ENCODE data around the gene LTBP2.

Gene LTBP2

DNA sequence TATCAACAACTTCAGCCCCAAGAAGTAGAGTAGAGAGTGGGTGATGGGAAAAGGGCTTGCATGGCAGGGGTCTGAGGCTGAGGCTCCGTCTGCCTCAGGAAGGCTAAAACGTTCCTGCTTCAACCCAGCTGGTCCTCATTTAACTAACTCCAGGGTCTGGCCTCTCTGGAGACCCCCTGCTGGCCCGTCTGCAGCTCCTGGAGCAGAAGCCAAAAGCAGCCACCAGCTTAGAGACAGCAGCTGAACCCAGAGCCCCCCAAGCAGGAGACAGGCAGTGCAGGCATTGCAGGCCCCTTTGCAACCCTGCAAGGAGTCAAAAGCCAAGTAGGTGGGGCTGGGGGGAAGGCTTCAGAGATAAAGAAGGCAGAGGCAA is 25.1 kb upstream of the LTBP2 start:
- DNase-seq = no peak

DNA sequence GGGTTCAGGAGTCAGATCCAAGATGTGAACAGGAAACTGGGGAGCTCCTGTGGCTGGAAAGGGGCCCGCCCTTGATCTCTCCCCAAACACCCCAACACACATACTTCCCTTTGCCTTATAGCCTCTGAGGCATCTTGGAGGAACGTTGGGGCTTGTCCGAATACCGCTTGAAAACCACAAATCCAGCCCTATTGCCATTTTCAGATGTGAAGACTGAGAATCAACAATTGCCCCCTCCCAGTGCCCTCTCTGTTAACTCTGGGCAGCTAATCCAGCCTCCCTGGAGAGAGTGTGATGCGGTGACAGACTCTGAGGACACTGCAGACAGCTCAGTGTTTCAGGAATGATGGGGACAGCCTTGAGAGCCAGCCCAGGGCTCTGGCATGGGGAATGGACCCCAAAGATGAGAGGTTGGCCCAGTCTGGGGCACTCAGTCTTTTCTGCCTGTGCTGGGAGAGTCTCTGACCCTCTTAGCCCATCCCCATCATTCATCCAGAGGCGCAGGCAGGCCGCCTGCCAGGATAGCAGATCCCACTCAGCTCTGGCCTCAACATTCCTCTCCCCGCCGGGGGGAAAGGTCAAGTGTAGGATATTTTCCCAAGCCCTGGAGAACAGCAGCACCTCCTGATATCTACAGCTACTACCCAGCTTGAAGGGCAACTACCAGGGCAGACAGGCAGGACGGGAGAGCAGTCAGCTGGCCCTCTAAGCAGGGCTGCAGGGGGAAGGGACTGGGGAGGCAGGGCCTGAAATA is 24.6 kb upstream of the LTBP2 start:
- DNase-seq = no peak

DNA sequence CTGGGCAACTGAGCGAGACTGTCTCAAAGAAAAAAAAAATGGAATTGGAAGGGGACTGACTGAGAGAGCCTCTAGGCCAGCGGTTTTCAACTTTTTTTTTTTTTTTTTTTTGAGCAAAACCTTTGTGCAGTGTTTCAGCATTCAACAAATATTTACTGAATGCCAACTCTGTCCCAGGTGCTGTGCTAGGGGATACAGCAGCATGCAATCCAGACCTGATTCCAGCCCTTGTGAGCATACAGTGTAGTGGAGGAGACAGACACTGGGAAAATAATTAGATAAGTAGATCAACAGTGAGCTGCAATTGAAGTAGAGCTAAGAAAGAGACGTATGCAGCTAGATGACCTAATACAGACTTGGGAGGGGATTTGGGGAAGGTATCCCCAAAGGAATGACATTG is 23.8 kb upstream of the LTBP2 start:
- no peak for DNase-seq

DNA sequence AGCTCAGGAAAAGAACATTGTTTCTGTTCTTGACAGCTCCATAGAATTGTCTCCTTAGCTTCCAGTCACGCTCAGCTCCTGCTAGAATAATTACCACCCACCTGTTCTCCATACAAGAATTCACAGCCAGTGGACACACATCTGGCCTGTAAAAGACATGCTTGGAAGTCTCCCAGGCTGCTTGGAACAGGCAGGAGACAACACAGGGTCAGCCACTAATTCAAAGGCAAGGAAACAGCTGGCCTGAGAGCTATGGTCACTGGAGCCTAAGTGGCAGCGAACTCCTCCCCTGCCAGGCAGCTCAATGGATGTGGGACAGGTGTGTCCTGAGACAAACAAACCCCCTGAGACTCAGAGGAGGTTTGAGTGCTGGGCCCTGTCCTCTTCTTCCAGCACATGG is 22.9 kb upstream of the LTBP2 start:
- peak; percentile 38 for DNase-seq

DNA sequence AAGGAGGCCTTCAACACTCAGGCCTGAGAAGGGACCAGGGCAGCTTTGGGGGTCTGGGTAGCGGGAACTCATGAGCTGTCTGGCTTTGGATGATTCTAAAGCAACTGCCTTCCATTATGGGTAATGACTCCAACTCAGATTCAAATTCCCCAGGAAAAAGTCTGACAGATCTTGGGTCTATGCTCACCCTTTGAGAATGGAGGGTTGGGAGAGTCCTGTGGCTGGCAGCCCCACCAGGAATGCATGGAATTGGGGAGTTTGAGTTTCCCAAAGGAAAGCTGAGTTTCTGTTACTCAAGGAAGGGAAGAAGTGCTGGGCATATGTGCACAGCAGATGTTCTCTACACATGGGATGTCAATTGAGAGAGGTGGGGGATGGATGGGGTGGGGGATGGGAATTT is 22.4 kb upstream of the LTBP2 start:
- no peak for DNase-seq

DNA sequence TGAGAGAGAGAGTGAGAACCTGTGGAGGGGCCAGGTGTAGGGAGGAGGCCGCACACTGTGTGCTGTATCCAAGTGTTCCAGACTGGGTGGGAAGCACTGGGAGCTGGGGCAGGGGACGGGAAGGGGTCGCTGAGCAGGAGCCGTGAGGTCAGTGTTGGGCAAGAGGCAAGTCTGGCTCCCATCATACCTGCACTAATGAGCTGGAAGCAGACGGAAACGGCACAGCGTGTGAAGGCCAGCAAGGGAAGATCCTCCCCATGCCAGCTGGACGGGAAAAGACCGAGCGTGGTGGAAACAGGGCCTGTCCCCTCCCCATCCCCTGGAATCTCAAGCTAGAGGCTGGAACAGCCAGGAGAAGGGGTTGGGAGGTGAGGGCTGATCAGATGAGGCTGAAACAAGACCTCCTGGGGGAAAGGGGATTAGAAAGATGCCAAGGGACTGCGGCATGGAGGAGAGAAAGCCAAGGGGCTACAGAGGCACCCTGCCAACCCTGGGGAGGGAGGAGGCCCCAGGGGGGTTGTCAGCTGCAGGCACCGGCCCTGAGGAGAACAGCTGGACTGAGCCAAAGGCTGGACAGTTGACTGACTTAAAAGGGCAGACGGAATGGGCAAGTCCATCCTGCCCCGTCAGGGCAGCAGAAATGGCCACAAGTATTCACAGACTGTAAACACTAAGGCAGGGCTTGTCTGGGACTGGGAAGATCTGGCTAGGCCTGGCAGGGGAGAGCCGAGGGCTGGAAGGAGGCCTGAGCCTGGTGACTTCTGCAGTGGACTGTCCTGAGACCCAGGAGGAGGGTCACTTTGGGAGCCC is 19.0 kb upstream of the LTBP2 start:
- DNase-seq = no peak

DNA sequence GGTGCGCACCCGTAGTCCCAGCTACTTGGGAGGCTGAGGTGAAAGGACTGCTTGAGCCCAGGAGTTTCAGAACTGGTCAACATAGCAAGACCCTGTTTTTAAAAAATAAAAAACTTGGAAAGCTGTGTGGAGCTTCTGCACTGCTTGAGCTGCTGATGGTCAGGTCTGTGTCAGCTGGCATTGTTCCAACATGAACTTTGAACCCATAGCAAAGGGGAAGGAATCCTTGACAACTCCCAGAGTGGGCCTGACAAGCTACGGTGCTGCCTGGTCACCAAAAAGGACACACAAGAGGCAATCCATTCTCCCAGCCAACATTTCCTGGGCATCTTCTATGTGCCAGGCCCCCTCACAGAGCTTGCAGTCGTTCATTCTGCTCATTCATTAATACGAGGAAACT is 16.4 kb upstream of the LTBP2 start:
- no peak for DNase-seq

DNA sequence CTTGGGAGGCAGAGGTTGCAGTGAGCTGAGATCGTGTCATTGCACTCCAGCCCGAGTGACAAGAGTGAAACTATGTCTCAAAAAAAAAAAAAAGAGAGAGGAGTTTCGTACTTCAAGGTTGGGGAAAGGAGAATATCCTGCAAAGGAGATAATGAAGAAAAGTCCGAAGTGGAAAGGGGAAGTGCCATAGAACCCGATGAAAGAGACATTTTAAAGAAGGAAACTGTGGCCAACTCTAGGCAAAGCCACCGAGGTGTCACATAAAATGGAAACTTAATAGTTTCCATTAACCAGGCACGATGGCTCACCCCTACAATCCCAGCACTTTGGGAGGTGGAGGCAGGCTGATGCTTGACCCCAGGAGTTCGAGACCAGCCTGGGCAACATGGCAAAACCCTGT is 15.0 kb upstream of the LTBP2 start:
- DNase-seq = no peak

DNA sequence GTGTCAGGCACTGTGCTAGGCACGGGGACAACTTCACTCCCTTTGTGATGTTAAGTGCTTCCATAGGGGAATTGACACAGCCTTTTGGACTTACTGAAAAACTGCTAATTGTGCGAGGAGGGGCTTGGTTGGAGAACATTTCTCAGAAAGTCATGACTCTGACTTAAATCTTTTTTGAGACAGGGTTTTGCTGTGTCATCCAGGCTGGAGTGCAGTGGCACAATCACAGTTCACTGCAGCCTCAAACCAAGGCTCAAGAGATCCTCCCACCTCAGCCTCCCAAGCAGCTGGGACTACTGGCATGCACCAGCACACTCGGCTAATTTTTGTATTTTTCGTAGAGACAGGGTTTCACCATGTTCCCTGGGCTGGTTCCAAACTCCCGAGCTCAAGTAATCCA is 10.2 kb upstream of the LTBP2 start:
- no peak for DNase-seq

DNA sequence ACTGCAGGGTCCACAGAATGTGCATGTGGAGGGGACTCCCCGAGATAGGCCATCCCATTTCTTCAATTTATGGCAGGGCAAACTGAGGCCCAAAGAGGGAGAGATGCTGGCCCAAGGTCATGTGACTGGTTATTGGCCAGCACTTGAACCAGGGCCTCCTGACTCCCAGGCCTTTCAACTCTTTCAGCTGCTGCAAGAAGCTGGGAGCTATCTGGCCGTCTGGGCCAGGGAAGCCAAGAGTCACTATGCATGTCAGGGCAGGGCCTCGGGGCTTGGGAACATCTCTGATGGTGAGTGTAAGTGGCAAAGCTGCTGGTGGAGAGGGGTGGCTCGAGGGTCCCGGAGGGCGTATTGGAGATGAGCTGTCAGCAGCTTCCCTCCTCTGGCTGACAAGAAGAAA is 9.5 kb upstream of the LTBP2 start:
- no peak for DNase-seq

DNA sequence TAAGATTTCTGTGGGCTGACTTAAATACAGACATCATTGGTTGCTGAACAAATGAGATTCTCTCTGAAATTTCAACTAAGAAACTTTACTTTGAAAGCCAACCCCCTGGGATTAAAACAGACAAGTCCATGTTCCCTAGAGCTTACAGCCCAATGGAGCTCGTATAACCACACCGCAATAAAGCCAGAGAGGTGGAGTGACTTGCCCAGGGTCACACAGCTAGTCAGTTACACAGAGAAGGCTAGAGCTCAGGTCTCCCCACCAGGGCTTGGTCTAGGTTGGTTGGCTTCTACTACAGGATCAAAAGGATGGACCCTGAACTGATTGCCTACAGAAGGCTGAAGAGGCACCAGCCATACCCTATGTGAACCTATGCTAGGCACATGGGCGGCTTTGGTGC is 8.9 kb upstream of the LTBP2 start:
- no peak for DNase-seq

DNA sequence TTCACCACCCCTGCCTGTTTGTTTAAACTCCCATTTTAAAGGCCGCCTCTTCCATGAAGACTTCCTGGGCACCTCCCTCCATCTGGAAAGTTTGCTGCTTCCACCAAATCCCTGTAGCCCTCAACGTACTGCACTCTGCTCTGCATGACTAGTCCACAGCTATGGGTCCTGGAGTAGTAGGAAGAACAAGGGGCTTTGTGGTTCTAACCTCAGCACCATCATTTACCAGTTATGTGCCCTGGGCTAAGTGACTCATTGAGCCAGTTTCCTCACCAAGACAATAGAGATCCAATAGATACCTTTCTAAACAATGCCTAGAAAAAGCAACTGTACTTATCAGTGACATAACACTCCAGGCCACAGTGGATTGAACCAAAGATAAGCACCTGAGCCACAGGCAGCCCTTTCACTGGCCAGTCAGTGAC is 8.5 kb upstream of the LTBP2 start:
- no peak for DNase-seq

DNA sequence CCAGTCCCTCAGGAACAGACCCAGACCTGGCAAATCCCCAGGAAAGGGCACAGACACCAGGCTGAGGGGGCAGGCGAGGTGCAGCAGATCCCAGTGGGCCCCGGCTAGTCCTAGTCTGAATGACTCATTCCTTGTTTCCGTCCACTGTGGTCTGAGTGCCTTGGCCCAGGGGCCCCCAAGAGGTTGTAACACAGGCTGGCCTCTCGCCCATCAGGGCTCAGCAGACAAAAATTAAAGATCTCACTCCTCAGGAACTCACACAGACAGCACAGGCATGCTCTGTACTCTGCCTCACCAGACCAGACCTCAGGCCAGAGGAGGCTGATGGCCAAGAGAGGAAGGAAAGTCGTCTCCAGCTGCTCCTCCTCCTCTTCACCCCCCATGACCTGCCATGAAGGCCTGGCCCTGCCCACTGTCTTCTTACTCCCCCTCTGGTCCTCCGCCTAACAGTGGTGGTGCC is 7.7 kb upstream of the LTBP2 start:
- no peak for DNase-seq

DNA sequence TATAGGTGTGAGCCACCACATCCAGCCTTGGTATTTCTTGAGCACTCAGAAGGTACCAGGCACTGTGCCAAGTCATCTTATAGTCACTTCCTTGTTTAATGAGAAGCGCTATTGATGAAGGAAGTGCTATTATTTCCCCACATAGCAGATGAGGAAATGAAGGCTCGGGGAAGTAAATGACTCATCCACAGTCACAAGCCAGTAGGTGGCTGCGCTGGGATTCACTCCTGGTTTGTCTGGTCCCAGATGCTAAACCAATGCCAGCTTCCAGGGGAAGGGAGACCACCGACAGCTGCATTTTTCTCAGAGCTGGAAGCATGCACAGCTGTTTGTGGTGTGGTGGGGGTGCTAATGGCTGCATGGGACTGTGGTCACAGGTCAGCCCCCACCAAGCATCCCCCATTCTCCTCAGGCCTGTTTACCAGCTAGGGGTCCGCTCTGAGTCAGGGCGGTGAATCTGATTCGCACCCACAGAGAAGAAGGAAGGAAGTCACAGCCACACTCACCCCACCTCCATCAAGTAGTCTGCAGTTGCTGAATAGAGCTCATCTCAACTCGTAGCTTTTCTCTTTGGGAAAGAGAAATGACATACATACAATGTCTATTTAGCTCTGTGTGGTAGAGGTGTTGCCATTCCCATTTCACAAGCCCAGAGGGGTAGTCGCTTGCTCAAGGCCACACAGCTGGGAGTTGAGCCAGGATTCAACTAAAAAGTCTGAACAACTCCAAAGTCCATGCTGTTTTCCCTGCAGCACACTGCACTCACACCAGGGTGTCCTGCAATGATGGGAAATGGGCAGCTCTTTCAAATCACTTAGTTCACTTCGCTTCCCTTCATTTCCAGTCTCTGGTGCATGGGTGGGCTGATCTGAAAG is 6.3 kb upstream of the LTBP2 start:
- no peak for DNase-seq

DNA sequence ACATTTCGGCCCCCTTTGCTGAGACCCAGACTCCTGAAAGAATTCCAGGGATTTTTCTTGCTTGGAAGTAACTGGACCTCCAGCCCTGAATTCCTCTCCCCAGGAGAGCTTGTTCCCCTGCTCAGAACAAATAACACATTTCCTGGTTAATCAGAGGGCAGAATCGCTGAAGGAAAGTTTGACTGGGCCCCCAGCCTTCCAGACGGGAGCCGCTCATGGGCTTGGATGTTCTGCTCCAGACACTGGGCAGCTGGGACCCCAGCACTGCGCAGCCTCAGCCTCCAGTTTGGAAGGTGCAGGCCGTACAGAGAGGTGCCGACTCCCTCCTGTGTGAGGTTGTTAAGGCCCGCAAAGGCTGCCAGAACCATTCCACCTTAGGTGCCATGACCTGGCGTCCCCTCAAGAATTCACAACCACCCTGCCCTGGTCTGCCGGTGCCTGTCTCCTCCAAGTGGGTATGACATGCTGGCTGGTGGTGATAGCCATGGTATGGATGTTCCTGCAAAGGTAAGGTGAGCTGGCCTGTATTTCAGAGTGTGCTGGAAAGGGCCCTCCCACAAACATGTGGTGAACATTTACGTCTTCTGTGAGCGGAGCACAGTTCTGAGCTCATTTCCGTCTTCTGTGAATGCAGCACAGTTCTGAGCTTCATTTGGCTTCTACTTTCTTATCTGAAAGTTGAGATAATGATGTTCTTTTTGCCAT is 5.1 kb upstream of the LTBP2 start:
- DNase-seq = no peak

DNA sequence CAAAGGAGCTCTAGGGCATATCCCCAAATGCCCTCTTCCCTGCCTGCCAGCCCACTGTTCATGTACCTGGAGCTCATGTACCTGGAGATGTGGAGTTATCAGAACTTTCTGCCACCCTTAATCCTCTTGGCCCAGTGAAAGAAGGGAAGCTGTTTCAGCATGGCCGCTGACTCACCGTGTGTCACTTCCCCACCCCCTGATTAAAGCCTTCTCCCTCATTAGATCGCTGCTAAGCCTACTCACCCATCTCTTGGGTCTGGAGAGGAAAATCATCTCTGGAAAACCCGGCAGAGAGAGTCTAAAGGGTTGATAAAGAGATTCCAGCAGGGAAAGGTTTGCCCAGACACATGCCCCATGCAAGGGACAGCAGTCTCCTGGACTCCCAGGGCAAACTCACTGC is 4.5 kb upstream of the LTBP2 start:
- no peak for DNase-seq

DNA sequence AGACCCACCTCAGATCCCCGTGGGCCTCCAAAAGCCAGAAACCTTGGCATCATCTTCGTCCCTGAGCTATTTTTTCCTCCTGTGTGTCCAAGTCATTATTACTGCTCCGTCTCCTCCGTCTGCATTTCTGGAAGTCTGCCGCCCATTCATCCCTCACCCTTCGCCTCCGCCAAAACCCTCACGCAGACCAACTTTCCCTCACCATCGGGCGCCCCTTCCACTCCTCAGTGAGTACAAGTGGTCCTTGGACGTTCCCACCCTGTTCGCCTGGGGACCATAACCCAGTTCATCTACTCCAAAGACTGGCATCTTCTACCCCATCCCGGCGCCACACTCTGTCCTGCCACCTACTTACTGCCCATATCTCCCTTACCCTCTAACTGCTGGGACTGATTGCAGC is 3.7 kb upstream of the LTBP2 start:
- no peak for DNase-seq

DNA sequence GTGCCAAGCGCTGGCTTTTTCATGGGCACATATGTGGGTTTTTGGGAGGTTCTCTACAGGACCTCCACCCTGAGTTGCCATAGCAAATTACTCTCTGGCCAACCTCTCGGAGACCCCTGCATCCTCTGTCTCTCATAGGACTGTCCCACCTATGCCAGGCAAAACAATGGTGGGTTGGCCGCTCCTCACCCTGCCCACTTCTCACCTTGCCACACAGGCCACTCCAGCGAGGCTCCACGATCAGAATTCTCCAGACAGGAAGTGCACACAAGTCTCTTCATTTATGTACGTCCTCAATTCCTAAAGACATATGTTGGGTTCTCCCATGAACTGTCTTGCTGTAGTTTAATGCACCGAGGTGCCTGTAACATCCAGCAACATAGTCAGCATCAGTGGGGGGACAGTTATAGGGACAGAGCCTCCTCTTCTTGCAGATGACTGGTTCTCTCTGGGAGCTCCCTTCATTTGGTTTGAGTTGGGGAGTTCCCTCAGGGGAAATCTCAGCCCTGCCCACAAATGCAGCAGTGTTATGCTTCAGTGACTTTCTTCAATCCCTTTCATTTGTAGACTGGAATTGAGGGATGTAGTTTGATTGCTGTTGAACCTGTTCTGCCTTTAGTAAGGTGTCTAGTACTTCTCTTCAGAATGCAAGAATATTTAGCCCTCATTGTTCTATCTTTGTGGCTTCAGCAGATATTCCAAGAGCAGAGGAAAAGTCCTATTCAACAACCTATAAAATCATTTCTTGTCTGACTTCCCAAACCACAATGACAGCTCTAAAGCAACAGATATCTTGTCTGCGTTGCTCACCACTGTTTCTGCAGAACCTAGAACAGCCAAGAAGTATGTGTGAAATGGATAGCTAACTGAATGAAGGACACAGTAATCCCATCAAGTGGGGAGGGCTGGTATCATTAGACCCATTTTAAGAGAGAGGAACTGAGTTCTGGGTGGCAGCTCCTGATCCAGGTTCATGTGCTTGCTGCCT is 2.8 kb upstream of the LTBP2 start:
- no peak for DNase-seq

DNA sequence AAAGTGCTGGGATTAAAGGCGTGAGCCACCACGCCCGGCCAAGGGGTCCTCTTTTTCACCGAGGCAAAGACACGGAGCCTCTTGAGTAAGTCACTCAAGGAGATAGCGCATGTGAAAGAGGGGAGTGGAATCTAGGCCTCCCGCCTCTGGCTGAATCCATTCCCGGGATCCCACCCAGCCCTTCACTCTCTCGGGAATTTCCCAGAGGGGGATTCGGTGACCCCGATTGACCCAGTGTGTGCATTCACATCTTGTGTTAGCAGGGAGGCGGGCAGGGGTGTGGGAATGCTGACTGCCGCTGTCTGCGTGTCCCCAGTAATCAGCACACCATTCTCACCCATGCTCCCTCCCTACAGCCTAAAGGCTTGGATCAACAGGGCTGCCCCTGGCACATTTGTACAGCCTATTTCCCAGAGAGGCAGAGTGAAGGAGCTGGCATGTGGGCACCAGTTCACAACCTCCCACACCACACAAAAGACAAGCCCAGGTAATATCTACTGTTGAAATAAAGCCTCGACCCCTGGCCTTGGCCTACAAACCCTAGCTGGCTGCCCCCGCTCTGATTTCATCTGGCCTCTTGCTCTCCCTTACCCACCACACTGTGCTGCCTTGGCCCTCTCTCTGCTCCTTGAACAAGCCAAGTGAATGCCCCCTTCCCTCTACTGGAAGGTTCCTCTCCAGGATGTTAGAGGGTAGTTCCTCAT is 1.3 kb upstream of the LTBP2 start:
- no peak for DNase-seq

DNA sequence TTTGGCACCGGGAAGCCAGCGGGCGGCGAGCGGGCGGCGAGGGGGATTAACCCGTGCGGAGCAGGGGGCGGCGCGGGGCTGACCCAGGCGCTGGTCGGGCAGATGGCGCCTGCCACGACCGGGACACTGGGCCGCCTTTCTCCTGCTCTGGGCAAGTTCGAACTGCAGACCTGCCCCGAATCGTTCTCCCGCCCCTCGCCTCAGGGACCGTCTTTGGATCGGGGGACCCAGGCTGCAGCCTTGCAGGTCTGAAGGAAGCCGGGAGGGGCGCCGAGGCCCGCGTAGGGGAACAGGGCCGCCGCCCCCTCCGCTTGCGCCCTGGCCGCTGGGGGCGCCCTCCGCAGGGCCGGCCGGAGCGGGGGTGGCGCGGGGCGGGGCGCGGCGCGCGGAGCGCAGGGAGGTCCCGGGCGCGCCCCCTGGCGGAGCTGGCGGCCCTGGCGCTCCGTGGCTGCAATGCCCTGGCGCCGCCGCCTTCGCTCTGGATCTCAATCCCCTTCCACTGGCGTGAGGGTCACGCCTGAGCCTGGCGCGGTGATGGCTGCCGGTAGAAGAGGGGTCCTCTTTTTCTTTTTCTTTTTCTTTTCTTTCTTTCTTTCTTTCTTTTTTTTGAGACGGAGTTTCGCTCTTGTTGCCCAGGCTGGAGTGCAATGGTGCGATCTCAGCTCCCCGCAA is 449 bp upstream of the LTBP2 start:
- peak; percentile 27 for DNase-seq

All from NCI-H510A treated with DMSO at 0.1 percent for 48 hours (cell line).